Measurements from ENCODE around the gene MRPS7.

The MRPS7 gene

DNA sequence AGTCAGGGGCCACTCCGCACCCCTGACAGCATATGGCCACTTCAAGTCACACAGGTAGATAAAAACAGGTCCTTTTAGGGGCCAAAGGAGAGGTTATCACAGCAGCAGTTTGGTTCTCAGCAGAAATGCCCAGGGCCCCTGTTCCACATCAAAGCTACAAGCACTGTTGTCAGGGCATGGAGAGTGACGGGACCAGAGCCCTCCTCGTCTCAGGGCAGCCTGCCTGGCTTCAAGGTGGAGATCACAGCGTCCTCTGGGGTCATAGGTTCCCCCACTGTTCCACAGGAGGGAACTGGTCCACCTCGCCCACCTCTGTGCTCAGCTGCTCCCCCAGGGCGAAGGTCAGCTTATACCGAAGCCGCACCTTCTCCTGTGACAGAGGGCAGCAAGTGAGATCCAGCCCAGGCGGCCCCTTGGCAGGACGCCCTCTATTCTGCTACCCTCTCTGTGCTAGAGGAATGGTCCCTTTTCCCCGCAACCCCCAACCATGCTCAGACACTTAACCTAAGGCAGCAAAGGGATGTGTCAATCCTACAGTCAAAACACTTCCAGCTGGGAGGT lies 23.6 kb upstream of the MRPS7 start:
- Histone ChIP-seq H3K27me3 (ENCODE audit: insufficient read depth, low read length) (no peaks in the 10 kb centered on the region), H3K9me3 (ENCODE audit: insufficient read depth, low read depth, low read length) (no peaks in the 10 kb centered on the region), H3K9ac (ENCODE audit: low read depth, low read length) (no peak overlapping the region), H3K4me3 (ENCODE audit: low read length) (no peak overlapping the region), H3K27ac (ENCODE audit: low read length) (no peak overlapping the region), H3K4me1 (ENCODE audit: insufficient read depth, low read length) (no peaks in the 10 kb centered on the region), H3K36me3 (ENCODE audit: insufficient read depth, low read depth, low read length) (peaks cover 87% of the 10 kb centered on the region)

DNA sequence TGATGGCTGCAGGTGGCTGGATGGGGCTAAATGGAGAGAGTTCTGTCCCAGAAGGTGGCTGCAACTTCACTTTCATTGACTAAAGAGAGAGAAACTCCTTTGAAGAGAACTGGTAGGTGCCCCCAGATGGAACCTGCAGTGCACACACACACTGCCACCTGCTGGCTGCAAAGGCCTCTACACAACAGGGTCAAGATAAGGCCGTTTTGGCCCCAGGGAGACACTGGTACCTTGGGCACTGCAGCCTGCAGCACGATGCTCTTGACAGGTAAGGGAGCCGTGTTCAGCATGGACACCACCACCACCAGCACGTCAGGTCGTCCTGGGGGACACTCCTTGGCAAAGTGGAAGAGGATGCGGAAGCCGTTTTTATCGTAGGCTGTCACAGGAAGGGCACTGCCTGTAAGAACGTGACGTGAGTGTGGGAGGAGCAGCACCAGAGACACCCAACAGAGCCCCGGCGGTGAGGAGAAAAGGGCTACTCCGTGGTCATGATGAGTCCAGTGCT lies 22.9 kb upstream of the MRPS7 start:
- H3K4me1 ChIP-seq (ENCODE audit: insufficient read depth, low read length) = no peaks in the 10 kb centered on the region

DNA sequence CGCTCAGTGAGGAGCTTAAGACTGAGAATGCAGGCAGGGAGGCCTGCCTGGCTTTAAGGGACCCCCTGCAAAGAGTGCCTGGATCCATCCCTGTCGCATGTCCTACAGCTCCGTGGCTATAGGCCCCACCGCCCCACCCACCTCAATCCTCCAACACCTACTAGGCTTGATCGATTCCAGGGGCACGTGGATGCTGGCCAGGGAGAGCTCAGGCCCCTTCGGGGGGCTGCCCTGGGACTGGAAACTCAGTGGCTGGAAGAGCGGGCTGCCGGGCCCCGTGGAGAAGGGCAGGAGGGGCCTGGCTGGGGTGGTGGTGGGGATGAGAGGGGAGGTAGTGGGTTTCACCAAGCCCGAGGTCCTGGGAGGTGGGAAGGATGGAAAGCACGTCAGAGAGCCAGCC lies 22.5 kb upstream of the MRPS7 start:
- H3K36me3 ChIP-seq (ENCODE audit: insufficient read depth, low read depth, low read length) = peaks cover 92% of the 10 kb centered on the region
- no peak overlapping the region for H3K27ac ChIP-seq (ENCODE audit: low read length)
- no peaks in the 10 kb centered on the region for H3K4me1 ChIP-seq (ENCODE audit: insufficient read depth, low read length)
- no peak overlapping the region for H3K4me3 ChIP-seq (ENCODE audit: low read length)
- H3K9ac ChIP-seq (ENCODE audit: low read depth, low read length) = no peak overlapping the region
- H3K9me3 ChIP-seq (ENCODE audit: insufficient read depth, low read depth, low read length) = no peaks in the 10 kb centered on the region
- no peaks in the 10 kb centered on the region for H3K27me3 ChIP-seq (ENCODE audit: insufficient read depth, low read length)

More for the DNA sequence above, 22.9 kb upstream of the MRPS7 start:
- no peak overlapping the region for H3K4me3 ChIP-seq (ENCODE audit: low read length)
- H3K36me3 ChIP-seq (ENCODE audit: insufficient read depth, low read depth, low read length) = peaks cover 90% of the 10 kb centered on the region
- H3K9me3 ChIP-seq (ENCODE audit: insufficient read depth, low read depth, low read length) = no peaks in the 10 kb centered on the region
- H3K9ac ChIP-seq (ENCODE audit: low read depth, low read length) = no peak overlapping the region
- no peak overlapping the region for H3K27ac ChIP-seq (ENCODE audit: low read length)
- no peaks in the 10 kb centered on the region for H3K27me3 ChIP-seq (ENCODE audit: insufficient read depth, low read length)

DNA sequence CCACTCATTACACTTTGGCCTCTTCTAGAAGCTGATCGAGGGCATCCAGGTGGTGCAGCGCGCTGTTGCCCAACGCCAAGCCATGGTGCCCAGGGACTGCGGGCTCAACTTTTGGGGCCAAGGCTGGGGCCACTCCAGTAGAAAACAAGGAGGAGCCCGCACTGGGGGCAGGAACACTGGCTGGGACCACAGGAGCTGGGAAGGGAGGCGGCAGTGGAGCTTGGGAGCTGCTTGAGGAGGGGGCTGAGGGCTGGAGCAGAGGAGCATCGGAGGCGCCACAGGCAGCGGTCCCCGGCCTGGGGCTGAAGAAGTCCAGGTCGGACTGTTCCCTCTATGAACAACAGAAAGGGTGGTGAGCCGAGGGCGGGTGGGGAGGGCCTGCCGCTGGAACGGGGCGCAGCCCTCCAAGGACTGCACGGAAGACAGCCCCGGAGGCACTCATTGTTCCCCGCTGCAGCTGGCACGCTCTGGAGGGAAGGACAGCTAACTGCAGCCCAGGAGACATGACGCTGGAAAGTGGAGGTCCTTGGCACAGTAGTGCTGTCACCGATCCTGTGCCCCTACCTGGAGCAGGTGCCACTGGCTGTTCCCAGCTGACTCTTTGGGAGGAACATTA lies 21.8 kb upstream of the MRPS7 start:
- H3K27me3 ChIP-seq (ENCODE audit: insufficient read depth, low read length) = no peaks in the 10 kb centered on the region
- no peak overlapping the region for H3K27ac ChIP-seq (ENCODE audit: low read length)
- H3K9me3 ChIP-seq (ENCODE audit: insufficient read depth, low read depth, low read length) = no peaks in the 10 kb centered on the region
- H3K36me3 ChIP-seq (ENCODE audit: insufficient read depth, low read depth, low read length) = peaks cover 92% of the 10 kb centered on the region
- H3K4me3 ChIP-seq (ENCODE audit: low read length) = no peak overlapping the region
- no peak overlapping the region for H3K9ac ChIP-seq (ENCODE audit: low read depth, low read length)
- no peaks in the 10 kb centered on the region for H3K4me1 ChIP-seq (ENCODE audit: insufficient read depth, low read length)

DNA sequence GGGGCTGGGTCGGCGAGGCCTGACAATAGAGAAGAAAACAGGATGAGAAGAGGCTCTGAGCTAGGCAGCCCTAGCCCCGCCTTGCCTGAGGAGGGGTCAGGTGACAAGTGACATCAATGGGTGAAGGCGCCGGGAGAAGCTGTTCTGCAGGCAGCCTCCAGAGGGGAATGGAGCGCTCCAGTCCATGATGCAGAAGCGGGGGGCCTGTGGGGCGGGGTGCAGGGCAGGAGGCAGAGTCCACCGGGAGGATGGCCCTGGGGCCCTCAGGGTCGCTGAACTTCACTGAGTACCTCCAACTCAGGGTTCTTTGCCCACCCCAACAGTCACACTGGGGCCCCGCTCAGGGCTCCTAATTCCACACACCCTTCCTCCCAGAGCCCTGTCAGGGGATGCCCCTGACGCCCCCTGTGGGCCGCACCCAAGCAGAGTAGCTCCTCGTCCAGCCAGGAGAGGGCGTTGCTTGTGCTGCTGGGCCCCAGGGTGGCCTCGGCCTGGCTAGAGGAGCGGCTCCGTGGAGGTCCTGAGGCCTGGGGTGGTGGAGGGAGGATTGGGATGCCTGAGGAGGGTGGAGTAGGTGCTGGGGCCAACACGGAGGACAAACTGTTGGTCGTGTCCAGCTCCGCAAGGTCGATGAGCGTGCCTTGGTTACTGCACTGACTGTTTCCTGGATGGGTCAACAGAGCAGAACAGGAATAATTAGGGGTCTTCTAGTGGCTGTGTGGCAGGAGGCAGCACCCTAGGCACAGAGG lies 21.1 kb upstream of the MRPS7 start:
- no peak overlapping the region for H3K9ac ChIP-seq (ENCODE audit: low read depth, low read length)
- H3K36me3 ChIP-seq (ENCODE audit: insufficient read depth, low read depth, low read length) = peaks cover 92% of the 10 kb centered on the region

DNA sequence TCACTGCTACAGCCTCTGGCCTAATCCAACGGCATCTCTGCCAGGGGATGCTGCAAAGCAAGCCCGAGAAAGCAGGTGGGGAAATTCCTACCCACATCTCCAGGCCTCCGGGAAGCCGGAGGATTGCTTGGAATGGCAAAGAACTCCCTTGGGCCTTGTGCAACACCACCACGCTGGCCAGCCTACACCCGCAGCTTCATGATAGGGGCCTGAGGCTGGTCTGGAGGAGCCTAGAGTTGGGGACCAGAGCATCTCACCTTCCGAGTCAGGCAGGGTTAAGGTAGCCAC lies 20.6 kb upstream of the MRPS7 start:
- H3K36me3 ChIP-seq (ENCODE audit: insufficient read depth, low read depth, low read length) = peaks cover 92% of the 10 kb centered on the region
- no peak overlapping the region for H3K9ac ChIP-seq (ENCODE audit: low read depth, low read length)
- H3K4me3 ChIP-seq (ENCODE audit: low read length) = no peak overlapping the region
- no peaks in the 10 kb centered on the region for H3K27me3 ChIP-seq (ENCODE audit: insufficient read depth, low read length)
- no peak overlapping the region for H3K27ac ChIP-seq (ENCODE audit: low read length)
- H3K9me3 ChIP-seq (ENCODE audit: insufficient read depth, low read depth, low read length) = no peaks in the 10 kb centered on the region
- no peaks in the 10 kb centered on the region for H3K4me1 ChIP-seq (ENCODE audit: insufficient read depth, low read length)

More for the DNA sequence above, 21.1 kb upstream of the MRPS7 start:
- no peaks in the 10 kb centered on the region for H3K27me3 ChIP-seq (ENCODE audit: insufficient read depth, low read length)
- H3K4me3 ChIP-seq (ENCODE audit: low read length) = no peak overlapping the region
- no peak overlapping the region for H3K27ac ChIP-seq (ENCODE audit: low read length)
- no peaks in the 10 kb centered on the region for H3K9me3 ChIP-seq (ENCODE audit: insufficient read depth, low read depth, low read length)
- no peaks in the 10 kb centered on the region for H3K4me1 ChIP-seq (ENCODE audit: insufficient read depth, low read length)

DNA sequence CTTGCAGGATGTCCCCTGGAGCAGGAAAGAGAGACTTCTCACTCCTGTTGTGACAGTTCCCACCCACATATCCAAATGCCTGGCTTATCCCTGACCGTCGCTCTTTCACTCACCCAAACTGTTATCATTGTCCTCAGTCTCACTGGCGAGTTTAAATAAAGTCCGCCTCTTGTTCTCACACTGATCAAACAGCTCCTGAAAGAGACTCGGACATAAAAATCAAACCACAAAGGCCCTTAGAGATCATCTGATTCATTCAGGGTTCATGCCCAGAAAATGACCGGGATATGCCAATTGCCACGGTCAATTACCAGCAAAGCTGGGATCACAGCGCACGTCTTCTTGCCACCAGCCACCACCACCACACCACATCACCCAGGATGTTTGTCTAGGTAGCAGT lies 20.2 kb upstream of the MRPS7 start:
- Histone ChIP-seq H3K27ac (ENCODE audit: low read length) (no peak overlapping the region), H3K4me1 (ENCODE audit: insufficient read depth, low read length) (no peaks in the 10 kb centered on the region), H3K4me3 (ENCODE audit: low read length) (no peak overlapping the region), H3K36me3 (ENCODE audit: insufficient read depth, low read depth, low read length) (peaks cover 92% of the 10 kb centered on the region), H3K27me3 (ENCODE audit: insufficient read depth, low read length) (no peaks in the 10 kb centered on the region), H3K9me3 (ENCODE audit: insufficient read depth, low read depth, low read length) (no peaks in the 10 kb centered on the region), H3K9ac (ENCODE audit: low read depth, low read length) (no peak overlapping the region)

DNA sequence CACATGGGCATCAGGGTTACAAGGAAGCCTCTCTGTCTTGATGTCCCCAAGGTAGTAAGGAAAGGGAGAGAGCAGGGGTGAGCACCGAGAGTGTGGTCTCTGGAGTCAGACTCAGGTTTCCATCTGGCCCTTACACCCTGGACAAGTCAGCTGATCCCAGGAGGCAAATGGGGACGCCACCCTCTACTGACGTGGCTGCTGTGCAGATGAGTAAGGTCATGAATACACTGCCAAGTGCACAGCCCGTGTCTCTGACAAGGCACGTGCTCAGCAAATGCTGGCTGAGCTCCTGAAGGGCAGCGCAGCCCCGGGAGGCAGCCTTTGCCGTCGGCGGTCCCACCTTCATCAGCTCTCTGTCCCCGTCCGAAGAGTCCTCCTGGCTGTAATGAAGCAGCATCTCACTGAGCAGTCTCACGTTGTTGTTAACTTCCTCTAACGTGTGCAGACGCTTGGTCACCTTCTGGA lies 19.7 kb upstream of the MRPS7 start:
- H3K27me3 ChIP-seq (ENCODE audit: insufficient read depth, low read length) = no peaks in the 10 kb centered on the region
- peaks cover 90% of the 10 kb centered on the region for H3K36me3 ChIP-seq (ENCODE audit: insufficient read depth, low read depth, low read length)
- no peaks in the 10 kb centered on the region for H3K9me3 ChIP-seq (ENCODE audit: insufficient read depth, low read depth, low read length)
- H3K27ac ChIP-seq (ENCODE audit: low read length) = no peak overlapping the region
- no peak overlapping the region for H3K9ac ChIP-seq (ENCODE audit: low read depth, low read length)
- H3K4me1 ChIP-seq (ENCODE audit: insufficient read depth, low read length) = no peaks in the 10 kb centered on the region
- no peak overlapping the region for H3K4me3 ChIP-seq (ENCODE audit: low read length)

DNA sequence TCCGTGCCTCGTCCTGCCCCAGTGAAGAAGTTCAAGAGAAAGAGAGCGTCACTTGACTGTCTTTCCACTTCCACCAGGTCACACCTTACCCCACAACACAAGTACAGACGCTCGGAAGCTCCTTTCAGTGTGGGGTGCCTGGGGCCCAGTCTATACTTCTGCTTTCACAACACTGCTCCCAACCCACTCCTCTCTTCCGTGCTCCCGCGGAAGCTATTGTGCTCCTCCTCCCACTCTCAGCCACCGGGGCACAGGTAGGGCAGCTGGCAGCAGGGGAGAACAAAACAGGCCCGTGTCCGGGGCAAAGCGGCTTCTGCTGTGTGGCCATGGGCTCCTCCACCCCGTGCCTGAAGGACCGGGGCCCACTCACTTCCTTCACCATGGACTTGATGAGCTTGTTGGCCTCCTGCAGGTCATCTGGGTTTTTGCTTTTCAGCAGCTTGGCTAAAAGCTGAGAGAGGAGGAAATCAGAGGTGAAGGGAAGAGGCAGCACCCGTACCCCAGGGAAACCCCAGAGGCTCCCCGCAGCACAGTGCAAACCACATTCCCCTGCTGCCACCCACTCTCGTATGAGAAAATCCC lies 19.1 kb upstream of the MRPS7 start:
- no peaks in the 10 kb centered on the region for H3K27me3 ChIP-seq (ENCODE audit: insufficient read depth, low read length)
- H3K36me3 ChIP-seq (ENCODE audit: insufficient read depth, low read depth, low read length) = peaks cover 85% of the 10 kb centered on the region
- no peak overlapping the region for H3K4me3 ChIP-seq (ENCODE audit: low read length)
- H3K9me3 ChIP-seq (ENCODE audit: insufficient read depth, low read depth, low read length) = no peaks in the 10 kb centered on the region
- no peak overlapping the region for H3K27ac ChIP-seq (ENCODE audit: low read length)
- H3K4me1 ChIP-seq (ENCODE audit: insufficient read depth, low read length) = no peaks in the 10 kb centered on the region
- H3K9ac ChIP-seq (ENCODE audit: low read depth, low read length) = no peak overlapping the region

DNA sequence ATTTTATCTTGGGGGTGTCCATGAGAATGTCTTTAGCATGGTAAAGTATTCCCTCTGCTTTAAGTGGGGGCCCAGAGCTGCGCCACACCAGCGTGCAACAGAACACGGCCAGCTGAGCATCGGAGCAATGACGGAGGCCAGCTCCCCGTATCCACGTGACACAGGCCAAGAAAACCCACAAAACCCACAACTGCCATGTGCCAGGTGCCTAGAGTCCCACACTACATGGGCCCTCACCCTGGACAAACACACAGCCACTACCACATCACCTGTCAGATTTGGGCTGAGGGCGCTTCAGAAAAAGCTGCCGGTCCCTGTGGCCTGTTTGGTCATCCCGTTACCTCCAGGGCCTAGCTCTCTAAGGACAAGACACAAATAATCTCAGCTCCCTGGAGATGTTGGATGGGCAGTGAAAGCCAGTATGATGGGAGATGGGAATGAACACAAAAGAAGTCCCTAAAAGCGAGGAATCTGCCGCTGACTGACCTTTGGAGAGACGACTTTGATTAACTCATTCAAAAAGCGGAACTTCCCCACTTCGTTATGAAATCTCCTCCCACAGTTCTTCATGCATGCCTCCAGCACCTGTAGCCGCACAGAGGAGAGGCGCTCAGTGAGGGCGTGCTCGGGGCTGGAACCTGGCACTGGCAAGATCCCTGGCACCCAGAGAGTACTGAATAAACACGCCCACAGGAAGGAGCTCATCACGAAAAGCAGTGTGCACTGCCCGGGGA lies 17.4 kb upstream of the MRPS7 start:
- H3K4me1 ChIP-seq (ENCODE audit: insufficient read depth, low read length) = peaks cover under 1% of the 10 kb centered on the region; the same call in 1 of the 2 replicates
- H3K27me3 ChIP-seq (ENCODE audit: insufficient read depth, low read length) = no peaks in the 10 kb centered on the region
- no peak overlapping the region for H3K9ac ChIP-seq (ENCODE audit: low read depth, low read length)
- H3K9me3 ChIP-seq (ENCODE audit: insufficient read depth, low read depth, low read length) = no peaks in the 10 kb centered on the region
- H3K36me3 ChIP-seq (ENCODE audit: insufficient read depth, low read depth, low read length) = peaks cover 68% of the 10 kb centered on the region
- no peak overlapping the region for H3K27ac ChIP-seq (ENCODE audit: low read length)
- no peak overlapping the region for H3K4me3 ChIP-seq (ENCODE audit: low read length)

DNA sequence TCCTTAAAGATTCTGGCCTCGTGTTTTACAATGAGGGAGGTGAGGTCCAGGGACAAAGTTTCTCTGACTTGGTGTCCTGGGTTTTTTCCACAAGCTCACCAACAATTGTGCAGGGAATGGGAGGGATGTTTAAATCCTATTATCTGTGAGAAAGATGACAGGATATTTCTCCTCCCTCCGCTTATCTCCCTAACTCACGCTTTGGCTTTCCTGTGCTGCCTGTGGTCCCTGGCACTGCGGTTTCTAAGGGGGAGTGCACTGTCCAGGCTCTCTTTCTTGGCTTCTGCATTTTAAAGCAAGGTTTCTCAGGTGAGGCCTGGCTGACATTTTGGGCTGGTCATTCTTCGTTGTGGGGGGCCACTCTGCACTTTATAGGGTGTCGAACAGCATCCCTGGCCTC lies 16.7 kb upstream of the MRPS7 start:
- Histone ChIP-seq H3K4me3 (ENCODE audit: low read length) (no peak overlapping the region), H3K36me3 (ENCODE audit: insufficient read depth, low read depth, low read length) (peaks cover 63% of the 10 kb centered on the region), H3K9ac (ENCODE audit: low read depth, low read length) (no peak overlapping the region), H3K27me3 (ENCODE audit: insufficient read depth, low read length) (no peaks in the 10 kb centered on the region), H3K9me3 (ENCODE audit: insufficient read depth, low read depth, low read length) (no peaks in the 10 kb centered on the region), H3K4me1 (ENCODE audit: insufficient read depth, low read length) (peaks cover 4% of the 10 kb centered on the region), H3K27ac (ENCODE audit: low read length) (no peak overlapping the region)

Measured in iPS-20b (cell line).